Nephron (organoid): ENCODE measurements around the gene HBE1.
"Not testable (repeated sequence)": the region's sequence is repeated elsewhere in the genome, so short reads cannot be mapped to it uniquely, and the experiment has no call there.

Source experiments
- H3K27ac Mint-ChIP-seq, 3 experiments: 2 replicates each; pipeline ENCODE4 v1.8.0; 2020; ENCODE audit warnings: mixed read lengths in 3 of 3, mild to moderate bottlenecking in 2 of 3, moderate library complexity in 1 of 3
- H3K27me3 Mint-ChIP-seq: 2 replicates; pipeline ENCODE4 v1.8.0; 2021; ENCODE audit warnings: low read depth, mild to moderate bottlenecking, moderate library complexity, mixed read lengths
- H3K36me3 Mint-ChIP-seq: 2 replicates; pipeline ENCODE4 v1.8.0; 2020; ENCODE audit warnings: low read depth, mixed read lengths
- H3K4me1 Mint-ChIP-seq: 2 replicates; pipeline ENCODE4 v1.8.0; 2020; ENCODE audit warnings: mixed read lengths
- H3K4me3 Mint-ChIP-seq, 3 experiments: 2 replicates each; pipeline ENCODE4 v1.8.0; 2020; ENCODE audit warnings: mild to moderate bottlenecking in 3 of 3, mixed read lengths in 3 of 3, moderate library complexity in 2 of 3
- H3K9me3 Mint-ChIP-seq: 2 replicates; pipeline ENCODE4 v1.8.0; 2020; ENCODE audit warnings: mixed read lengths
- TF ChIP-seq, protein P1 (sequence below), 3 experiments: fragments of 200-600 bp; sonication (generic); IDR thresholded peaks; one replicate each; pipeline ENCODE4 v1.5.0; 2021; ENCODE audit warnings: antibody characterized with exemption in 3 of 3; ENCODE audit not compliant: unreplicated experiment in 3 of 3

HBE1 gene

DNA sequence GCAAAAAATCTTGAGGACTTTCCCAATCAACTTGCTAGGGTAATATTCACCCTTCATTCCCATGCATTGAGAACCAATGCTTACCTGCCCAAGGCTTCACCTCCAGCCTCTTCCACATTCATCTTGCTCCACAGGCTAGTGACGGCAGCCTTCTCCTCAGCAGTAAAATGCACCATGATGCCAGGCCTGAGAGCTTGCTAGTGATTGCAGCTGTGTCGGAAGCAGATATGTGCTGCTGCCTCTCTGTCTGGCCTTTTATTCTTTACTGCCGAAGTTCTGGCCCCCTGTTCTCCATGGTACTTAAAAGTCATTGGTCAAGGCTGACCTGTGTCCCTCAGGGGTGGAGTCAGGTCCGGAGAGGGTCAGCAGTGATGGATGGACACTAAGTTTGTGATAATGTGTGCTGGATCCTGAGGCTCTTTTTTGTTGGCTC, at the start of gene HBE1:
TSS of gene HBE1 (minus strand) at position 231 of the 433 bp plus-strand sequence. CDS start at position 176, 55 bp downstream.
- Mint-ChIP-seq H3K27me3 (no peaks in the 10 kb centered on the region), H3K36me3 (no peaks in the 10 kb centered on the region), H3K9me3 (no peaks in the 10 kb centered on the region), H3K4me3 (no peak within 1 kb of the TSS), H3K27ac (no peak within 1 kb of the TSS), H3K4me1 (no peaks in the 10 kb centered on the region)
- TF ChIP-seq, protein P1, sequence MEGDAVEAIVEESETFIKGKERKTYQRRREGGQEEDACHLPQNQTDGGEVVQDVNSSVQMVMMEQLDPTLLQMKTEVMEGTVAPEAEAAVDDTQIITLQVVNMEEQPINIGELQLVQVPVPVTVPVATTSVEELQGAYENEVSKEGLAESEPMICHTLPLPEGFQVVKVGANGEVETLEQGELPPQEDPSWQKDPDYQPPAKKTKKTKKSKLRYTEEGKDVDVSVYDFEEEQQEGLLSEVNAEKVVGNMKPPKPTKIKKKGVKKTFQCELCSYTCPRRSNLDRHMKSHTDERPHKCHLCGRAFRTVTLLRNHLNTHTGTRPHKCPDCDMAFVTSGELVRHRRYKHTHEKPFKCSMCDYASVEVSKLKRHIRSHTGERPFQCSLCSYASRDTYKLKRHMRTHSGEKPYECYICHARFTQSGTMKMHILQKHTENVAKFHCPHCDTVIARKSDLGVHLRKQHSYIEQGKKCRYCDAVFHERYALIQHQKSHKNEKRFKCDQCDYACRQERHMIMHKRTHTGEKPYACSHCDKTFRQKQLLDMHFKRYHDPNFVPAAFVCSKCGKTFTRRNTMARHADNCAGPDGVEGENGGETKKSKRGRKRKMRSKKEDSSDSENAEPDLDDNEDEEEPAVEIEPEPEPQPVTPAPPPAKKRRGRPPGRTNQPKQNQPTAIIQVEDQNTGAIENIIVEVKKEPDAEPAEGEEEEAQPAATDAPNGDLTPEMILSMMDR (IDR thresholded peaks at IDR 0.05; ENCODE audit: unreplicated experiment in 3 of 3), result no peak

DNA sequence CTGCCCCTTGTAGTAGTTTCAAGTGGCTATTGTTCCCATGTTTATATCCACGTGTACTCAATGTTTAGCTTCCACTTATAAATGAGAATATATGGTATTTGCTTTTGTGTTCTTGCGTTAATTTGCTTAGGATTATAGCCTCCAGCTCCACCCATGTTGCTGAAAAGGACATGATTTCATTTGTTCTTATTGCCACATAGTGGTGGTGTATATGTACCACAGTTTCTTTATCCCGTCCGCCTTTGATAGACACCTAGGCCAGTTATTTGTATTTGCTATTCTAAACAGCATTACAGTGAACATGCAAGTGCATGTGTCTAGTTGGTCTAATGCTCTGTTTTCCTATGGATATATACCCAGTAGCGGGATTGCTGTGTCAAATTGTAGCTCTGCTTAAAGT, 47.5 kb upstream of the HBE1 start:
- no peaks in the 10 kb centered on the region for H3K9me3 Mint-ChIP-seq
- no peak overlapping the region for H3K4me3 Mint-ChIP-seq
- no peak overlapping the region for H3K27ac Mint-ChIP-seq
- no peaks in the 10 kb centered on the region for H3K36me3 Mint-ChIP-seq
- no peaks in the 10 kb centered on the region for H3K27me3 Mint-ChIP-seq
- TF ChIP-seq, protein P1 (IDR thresholded peaks at IDR 0.05; ENCODE audit: unreplicated experiment in 3 of 3), result no peak
- H3K4me1 Mint-ChIP-seq, result no peaks in the 10 kb centered on the region

DNA sequence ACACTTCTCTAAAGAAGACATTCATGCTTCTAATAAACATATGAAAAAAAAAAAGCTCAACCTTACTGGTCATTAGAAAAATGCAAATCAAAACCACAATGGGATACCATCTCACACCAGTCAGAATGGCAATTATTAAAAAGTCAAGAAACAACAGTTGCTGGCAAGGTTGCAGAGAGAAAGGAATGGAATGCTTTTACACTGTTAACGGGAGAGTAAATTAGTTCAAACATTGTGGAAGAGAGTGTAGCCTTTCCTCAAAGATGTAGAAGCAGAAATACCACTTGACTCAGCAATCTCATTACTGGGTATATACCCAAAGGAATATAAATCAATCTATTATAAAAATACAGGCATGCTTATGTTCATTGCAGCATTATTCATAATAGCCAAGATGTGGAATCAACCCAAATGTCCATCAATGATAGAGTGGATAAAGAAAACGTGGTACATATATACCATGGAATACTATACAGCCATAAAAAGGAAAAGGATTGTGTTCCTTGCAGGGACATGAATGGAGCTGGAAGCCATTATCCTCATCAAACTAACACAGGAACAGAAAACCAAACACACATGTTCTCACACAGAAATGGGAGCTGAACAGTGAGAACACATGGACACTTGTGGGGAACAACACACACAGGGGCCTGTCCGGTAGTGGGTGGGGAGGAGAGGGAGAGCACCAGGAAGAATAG, 43.7 kb upstream of the HBE1 start:
- H3K4me1 Mint-ChIP-seq, H3K27ac Mint-ChIP-seq, H3K36me3 Mint-ChIP-seq, H3K27me3 Mint-ChIP-seq, H3K9me3 Mint-ChIP-seq, H3K4me3 Mint-ChIP-seq: not testable (repeated sequence)

DNA sequence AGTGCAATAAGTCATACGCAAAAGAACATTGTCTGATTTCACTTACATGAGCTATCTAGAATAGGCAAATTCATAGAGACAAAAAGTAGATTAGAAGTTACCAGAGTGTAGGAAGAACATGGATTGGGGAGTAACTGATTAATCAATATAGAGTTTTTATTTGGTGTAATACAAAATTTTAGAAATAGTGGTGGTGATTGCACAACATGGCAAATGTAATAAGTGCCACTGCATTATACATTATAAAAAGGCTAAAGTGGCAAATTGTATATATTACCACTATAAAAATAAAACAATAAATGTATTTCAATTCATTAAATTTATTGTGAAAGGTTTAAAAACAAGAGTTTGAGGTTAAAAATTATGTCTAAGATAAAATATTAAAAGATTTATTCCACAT, 40.7 kb upstream of the HBE1 start:
- no peaks in the 10 kb centered on the region for H3K9me3 Mint-ChIP-seq
- TF ChIP-seq, protein P1 (IDR thresholded peaks at IDR 0.05; ENCODE audit: unreplicated experiment in 3 of 3), result no peak
- H3K4me1 Mint-ChIP-seq, result no peaks in the 10 kb centered on the region

DNA sequence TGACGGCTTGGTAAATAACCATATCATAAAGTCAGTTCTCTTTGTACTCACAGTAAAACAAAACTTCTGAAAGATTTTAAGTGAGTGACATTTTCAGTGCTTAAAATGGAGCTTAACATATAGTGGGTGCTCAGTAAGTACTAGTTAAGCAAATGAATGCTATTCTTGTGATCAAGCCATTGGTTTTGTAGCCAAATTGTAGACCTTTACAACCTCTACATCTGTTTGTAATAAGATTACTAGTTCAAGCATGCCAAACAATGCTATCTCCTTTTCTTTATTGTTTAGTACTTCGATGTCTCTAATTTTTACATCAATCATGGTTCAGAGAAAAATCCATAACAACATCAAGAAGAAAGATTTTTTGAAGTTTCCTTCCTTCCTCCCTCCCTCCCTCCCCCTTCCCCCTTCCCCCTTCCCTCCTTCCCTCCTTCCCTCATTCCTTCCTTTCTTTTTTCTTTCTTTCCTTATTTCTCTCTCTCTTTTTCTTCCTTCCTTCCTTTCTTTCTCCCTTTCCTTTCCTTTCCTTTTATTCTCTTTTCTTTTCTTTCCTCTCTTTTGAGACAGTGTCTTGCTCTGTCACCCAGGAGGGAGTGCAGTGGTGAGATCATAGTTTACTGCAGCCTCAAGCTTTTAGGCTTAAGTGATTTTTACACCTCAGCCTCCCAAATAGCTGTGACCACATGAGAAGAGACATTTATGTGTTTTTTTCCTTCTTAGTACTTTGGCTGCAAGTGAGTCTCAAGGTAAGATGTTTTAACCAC, 37.7 kb upstream of the HBE1 start:
- Mint-ChIP-seq H3K9me3 (no peaks in the 10 kb centered on the region), H3K4me3 (no peak overlapping the region), H3K36me3 (no peaks in the 10 kb centered on the region), H3K27me3 (no peaks in the 10 kb centered on the region), H3K4me1 (no peaks in the 10 kb centered on the region), H3K27ac (no peak overlapping the region)
- TF ChIP-seq, protein P1 (IDR thresholded peaks at IDR 0.05; ENCODE audit: unreplicated experiment in 3 of 3), result no peak

More for the DNA sequence above, 40.7 kb upstream of the HBE1 start:
- Mint-ChIP-seq H3K27me3 (no peaks in the 10 kb centered on the region), H3K4me3 (no peak overlapping the region), H3K36me3 (no peaks in the 10 kb centered on the region), H3K27ac (no peak overlapping the region)

DNA sequence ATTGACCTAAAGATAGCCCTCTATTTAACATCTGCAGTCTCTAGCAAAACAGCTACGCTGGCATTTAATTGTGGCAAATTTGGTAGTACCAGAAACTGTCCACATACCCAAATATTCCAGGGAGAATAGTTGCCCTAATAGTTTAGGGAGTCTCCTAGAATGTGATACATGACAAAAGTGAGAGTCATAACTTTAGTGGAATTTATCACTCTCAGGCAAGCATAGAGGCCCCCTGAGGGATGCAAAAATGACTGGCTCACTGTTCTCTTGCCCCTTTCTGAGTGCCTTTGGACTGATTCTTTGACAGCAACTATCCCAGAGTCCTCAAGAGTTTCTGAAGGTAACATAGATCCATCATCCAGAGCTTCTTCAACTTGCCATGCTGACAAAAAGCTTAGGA, 34.3 kb upstream of the HBE1 start:
- H3K4me1 Mint-ChIP-seq, result no peaks in the 10 kb centered on the region

More for the DNA sequence above, 34.3 kb upstream of the HBE1 start:
- Mint-ChIP-seq H3K4me3 (no peak overlapping the region), H3K36me3 (no peaks in the 10 kb centered on the region), H3K27me3 (no peaks in the 10 kb centered on the region), H3K27ac (no peak overlapping the region), H3K9me3 (no peaks in the 10 kb centered on the region)
- TF ChIP-seq, protein P1 (IDR thresholded peaks at IDR 0.05; ENCODE audit: unreplicated experiment in 3 of 3), result no peak
